Psoas muscle (tissue), 8 donors: Measurements from ENCODE around the gene SDCBP2. TPM values are rescaled to one million over a fixed set of nuclear protein-coding genes. Genes with fewer than 3 reads are reported as not detected.

Experiments
- ATAC-seq, 4 donors: fragments of 200-7000 bp; cut with Tn5 transposase; one replicate each; pipeline ENCODE4 v1.9.1; 2020; ENCODE audit warnings: moderate library complexity in 3 of 4, mild to moderate bottlenecking in 2 of 4
- DNase-seq, 2 donors: peaks; one replicate each; pipeline ENCODE4 v3.0.0-alpha.2; 2020
- H3K27ac ChIP-seq: fragments of 200-600 bp; one replicate; pipeline ENCODE4 v1.8.0; 2022
- H3K27me3 ChIP-seq, 3 donors: fragments of 200-600 bp in 1 of 3; one replicate each; pipeline versions ENCODE4 v1.6.1 to v1.8.0; 2013 to 2022; ENCODE audit warnings: low read length in 2 of 3, mild to moderate bottlenecking in 2 of 3, moderate library complexity in 1 of 3; ENCODE audit not compliant: insufficient read depth in 3 of 3
- H3K36me3 ChIP-seq, 2 donors: fragments of 200-600 bp in 1 of 2; one replicate each; pipeline versions ENCODE4 v1.6.1 to v1.8.0; 2013 to 2022; ENCODE audit warnings: low read depth in 1 of 2, mild to moderate bottlenecking in 1 of 2, moderate library complexity in 1 of 2; ENCODE audit not compliant: insufficient read depth in 1 of 2
- H3K4me1 ChIP-seq: fragments of 200-600 bp; one replicate; pipeline ENCODE4 v1.8.0; 2022
- H3K4me3 ChIP-seq: fragments of 200-600 bp; one replicate; pipeline ENCODE4 v1.8.0; 2022; ENCODE audit warnings: mild to moderate bottlenecking
- H3K9me3 ChIP-seq: fragments of 200-600 bp; one replicate; pipeline ENCODE4 v1.8.0; 2022
- CTCF ChIP-seq: fragments of 200-600 bp; IDR thresholded peaks from one replicate; pipeline ENCODE4 v1.8.0; 2022; ENCODE audit warnings: antibody characterized with exemption
- WGBS, 3 donors: extraction: QIAGEN DNeasy Blood & Tissue Kit; methylation state at CpG; one replicate each; pipeline versions ENCODE4 v1.1.6 to v1.1.7; 2013; 5-methylcytosine and 5-hydroxymethylcytosine counted together
- intact Hi-C, 2 donors: fragments of 100-400 bp; cut with DNase I; formaldehyde crosslinking; loops; one replicate each; pipeline versions ENCODE4 v1.11.0 to v1.14.2; 2022
- polyA plus RNA-seq, 3 donors: library from polyadenylated mRNA; stranded (reverse); fragments of 200-250 nt; gene quantifications; one replicate each; pipeline ENCODE4 v1.2.3, GENCODE V29; 2013
- total RNA-seq, 4 donors: library from RNA; stranded (reverse); fragmentation: NEBNext Ultra II Directional in 2 of 4; extraction: Animal tissue kit (Norgen Biotek cat#: 25700) in 2 of 4; gene quantifications; one replicate each; pipeline versions ENCODE4 v1.2.1 to v1.2.4, GENCODE V29; 2021 to 2023
- donor health status: healthy with polysubstance abuse.
- donor health status: DM: no; HTN: no; CAD: no; lungs with moderate emphysema.
- donor health status: Bipolar disorder and iron deficiency.
- donor health status: healthy.
- donor health status: DM: yes; HTN: yes; CAD: no.
- donor health status: DM: no; HTN: no; CAD: no.
- donor health status: DM: no; HTN: no; CAD: no.
- donor health status: DM: yes; HTN: yes; CAD: no.

SDCBP2 gene
- total and polyA plus RNA-seq, 7 donors = 1.6 to 10.5 (median 2.0) TPM

GRCh38 chr20:1310071-1310470 lies 18.9 kb downstream of the SDCBP2 start:
- ATAC-seq = no peak

GRCh38 chr20:1309439-1309847 lies 19.5 kb downstream of the SDCBP2 start:
- 73 to 81% (median 78%) methylated on average over 12 of the region's 12 CpGs for WGBS, 3 donors
- Histone ChIP-seq H3K36me3 (peaks cover 0 to 5% of the 10 kb centered on the region in 2 donors), H3K4me3 (no peak overlapping the region), H3K27ac (no peak overlapping the region), H3K9me3 (no peaks in the 10 kb centered on the region), H3K4me1 (no peaks in the 10 kb centered on the region), H3K27me3 (no peaks in the 10 kb centered on the region)
- no peak for TF ChIP-seq CTCF
- DNase-seq (no peak), ATAC-seq (no peak)
- intact Hi-C loops = no loop called here

More at GRCh38 chr20:1310071-1310470, 18.9 kb downstream of the SDCBP2 start:
- no peaks in the 10 kb centered on the region for H3K4me1 ChIP-seq
- TF ChIP-seq CTCF = no peak
- DNase-seq = no peak
- WGBS, 3 donors = 51 to 65% (median 57%) methylated on average over 9 of the region's 9 CpGs
- H3K9me3 ChIP-seq = no peaks in the 10 kb centered on the region
- intact Hi-C loops = loop anchor here in 1 of 2 donors (5.0 kb wide), 1 partner anchor 82 kb away; the partner anchor contains the start of gene FKBP1A
- no peaks in the 10 kb centered on the region for H3K27me3 ChIP-seq
- H3K27ac ChIP-seq = no peak overlapping the region
- H3K4me3 ChIP-seq = no peak overlapping the region
- peaks cover 0 to 4% of the 10 kb centered on the region in 2 donors for H3K36me3 ChIP-seq

- Histone ChIP-seq H3K4me1 (no peaks in the 10 kb centered on the region), H3K27me3 (no peaks in the 10 kb centered on the region), H3K27ac (no peak overlapping the region), H3K9me3 (no peaks in the 10 kb centered on the region), H3K4me3 (no peak overlapping the region), H3K36me3 (peaks cover 0 to 5% of the 10 kb centered on the region in 2 donors)
- no peak for ATAC-seq
- TF ChIP-seq CTCF = no peak
- DNase-seq = no peak
- intact Hi-C loops = no loop called here
- WGBS, 3 donors = 84 to 89% (median 87%) methylated on average over 9 of the region's 9 CpGs
These were observed 20.2 kb downstream of the SDCBP2 start for GRCh38 chr20:1308702-1309095.

GRCh38 chr20:1308067-1308701 lies 20.8 kb downstream of the SDCBP2 start:
- intact Hi-C loops = no loop called here
- no peak overlapping the region for H3K4me3 ChIP-seq
- H3K9me3 ChIP-seq = no peaks in the 10 kb centered on the region
- no peak for ATAC-seq
- H3K27ac ChIP-seq = no peak overlapping the region
- WGBS, 3 donors = 88 to 91% (median 91%) methylated on average over 11 to 13 of the region's 13 CpGs
- H3K36me3 ChIP-seq = peaks cover 0 to 5% of the 10 kb centered on the region in 2 donors
- no peaks in the 10 kb centered on the region for H3K27me3 ChIP-seq
- no peak for DNase-seq
- no peak for TF ChIP-seq CTCF
- no peaks in the 10 kb centered on the region for H3K4me1 ChIP-seq

GRCh38 chr20:1307571-1307971 lies 21.4 kb downstream of the SDCBP2 start:
- Histone ChIP-seq H3K4me3 (no peak overlapping the region), H3K4me1 (no peaks in the 10 kb centered on the region), H3K27me3 (no peaks in the 10 kb centered on the region), H3K36me3 (peaks cover 0 to 5% of the 10 kb centered on the region in 2 donors), H3K27ac (no peak overlapping the region), H3K9me3 (no peaks in the 10 kb centered on the region)
- DNase-seq = no peak
- 89 to 93% (median 92%) methylated on average over 13 of the region's 13 CpGs for WGBS, 3 donors
- ATAC-seq = no peak
- TF ChIP-seq CTCF = no peak
- intact Hi-C loops = no loop called here
